ENCODE data around the gene PNPLA1.

GRCh38 chr6:36289281-36289878 is 19.5 kb downstream of the PNPLA1 start:
- TF ChIP-seq CTCF (IDR thresholded peaks at IDR 0.05) (no peak), POLR2A (IDR thresholded peaks at IDR 0.05) (no peak)

All from body of pancreas (tissue), 4 donors.